ENCODE data around the gene DENND1A. TPM values are rescaled to one million over a fixed set of nuclear protein-coding genes. Genes with fewer than 3 reads are reported as not detected.
"Not testable (repeated sequence)": the region's sequence is repeated elsewhere in the genome, so short reads cannot be mapped to it uniquely, and the experiment has no call there.

Gene DENND1A
- total RNA-seq = 15.5 and 22.9 TPM in 2 replicates

- peak within 1 kb of the TSS; percentile 77 for H3K4me3 ChIP-seq (ENCODE audit: low read depth, low read length)
- DNase-seq (ENCODE audit: low read depth) = peak; percentile 88
- no peak for TF ChIP-seq CTCF (IDR thresholded peaks at IDR 0.05; ENCODE audit: insufficient read depth, low read depth, low read length)
These were observed at the start of gene DENND1A for GRCh38 chr9:123929870-123930831. DENND1A (minus strand) TSS chr9:123930126; CDS start chr9:123929905, 221 bp downstream.

- H3K4me3 ChIP-seq (ENCODE audit: low read depth, low read length) = no peak overlapping the region
- DNase-seq (ENCODE audit: low read depth) = no peak
- TF ChIP-seq CTCF (IDR thresholded peaks at IDR 0.05; ENCODE audit: insufficient read depth, low read depth, low read length) = no peak
These were observed 49.1 kb upstream of the DENND1A start for GRCh38 chr9:123978981-123979380.

GRCh38 chr9:123976579-123976978 is 46.7 kb upstream of the DENND1A start:
- H3K4me3 ChIP-seq (ENCODE audit: low read depth, low read length); DNase-seq (ENCODE audit: low read depth): not testable (repeated sequence)

GRCh38 chr9:123975871-123976270 is 45.9 kb upstream of the DENND1A start:
- no peak for TF ChIP-seq CTCF (IDR thresholded peaks at IDR 0.05; ENCODE audit: insufficient read depth, low read depth, low read length)
- no peak overlapping the region for H3K4me3 ChIP-seq (ENCODE audit: low read depth, low read length)
- DNase-seq (ENCODE audit: low read depth) = peak; percentile 7

- TF ChIP-seq CTCF (IDR thresholded peaks at IDR 0.05; ENCODE audit: insufficient read depth, low read depth, low read length) = no peak
- DNase-seq (ENCODE audit: low read depth) = no peak
- no peak overlapping the region for H3K4me3 ChIP-seq (ENCODE audit: low read depth, low read length)
These were observed 44.5 kb upstream of the DENND1A start for GRCh38 chr9:123974471-123974870.

GRCh38 chr9:123973590-123974223 is 43.8 kb upstream of the DENND1A start:
- DNase-seq (ENCODE audit: low read depth) = no peak
- TF ChIP-seq CTCF (IDR thresholded peaks at IDR 0.05; ENCODE audit: insufficient read depth, low read depth, low read length) = no peak
- H3K4me3 ChIP-seq (ENCODE audit: low read depth, low read length) = no peak overlapping the region

- no peak for DNase-seq (ENCODE audit: low read depth)
- no peak for TF ChIP-seq CTCF (IDR thresholded peaks at IDR 0.05; ENCODE audit: insufficient read depth, low read depth, low read length)
- no peak overlapping the region for H3K4me3 ChIP-seq (ENCODE audit: low read depth, low read length)
These were observed 42.7 kb upstream of the DENND1A start for GRCh38 chr9:123972618-123973017.

Measured in fibroblast of villous mesenchyme (primary cell).